ENCODE results near the gene PDE3A. TPM values are rescaled to one million over a fixed set of nuclear protein-coding genes. Genes with fewer than 3 reads are reported as not detected.
"Not testable (repeated sequence)": the region's sequence is repeated elsewhere in the genome, so short reads cannot be mapped to it uniquely, and the experiment has no call there.

PDE3A gene
- total RNA-seq, result under 0.01 TPM in 1 of 2 replicates, not detected in the other

GRCh38 chr12:20368114-20368650 is at the start of gene PDE3A:
Gene PDE3A (plus strand): TSS chr12:20368537. CDS start chr12:20369285, 748 bp downstream.
- Histone ChIP-seq H3K27me3 (ENCODE audit: control insufficient read depth, insufficient read depth, low read length) (peaks cover 10% of the 10 kb centered on the region), H3K4me3 (ENCODE audit: low read depth, low read length) (peak within 1 kb of the TSS; percentile 23), H3K36me3 (ENCODE audit: control insufficient read depth, insufficient read depth, low read length) (no peaks in the 10 kb centered on the region)
- TF ChIP-seq CTCF (IDR thresholded peaks at IDR 0.05; ENCODE audit: insufficient read depth, low read length, severe bottlenecking), result no peak
- peak; percentile 20 for DNase-seq (ENCODE audit: low read depth)
- FAIRE-seq, result no peak

DNA sequence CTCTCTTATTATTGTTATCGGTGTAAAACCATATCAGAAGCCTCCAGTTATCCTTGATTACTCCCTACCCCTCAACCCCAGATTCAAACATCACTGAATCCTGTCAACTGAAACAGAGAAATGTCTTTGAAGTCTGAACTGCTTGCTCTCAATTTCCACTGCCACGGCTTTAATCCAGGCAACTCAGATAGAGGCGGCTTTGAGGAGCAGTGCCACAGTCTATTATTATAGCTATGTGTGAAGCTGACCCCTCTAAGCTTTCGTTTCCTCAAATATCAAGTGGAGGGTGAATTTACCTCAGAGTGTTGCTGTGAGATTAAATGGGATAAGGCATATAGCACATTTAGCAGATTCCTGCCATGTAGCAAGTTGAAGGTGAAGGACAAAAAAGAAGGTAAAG is 49.0 kb upstream of the PDE3A start:
- Histone ChIP-seq H3K27me3 (ENCODE audit: control insufficient read depth, insufficient read depth, low read length) (no peaks in the 10 kb centered on the region), H3K36me3 (ENCODE audit: control insufficient read depth, insufficient read depth, low read length) (no peaks in the 10 kb centered on the region), H3K4me3 (ENCODE audit: low read depth, low read length) (no peak overlapping the region)
- FAIRE-seq (no peak), DNase-seq (ENCODE audit: low read depth) (no peak)
- TF ChIP-seq CTCF (IDR thresholded peaks at IDR 0.05; ENCODE audit: insufficient read depth, low read length, severe bottlenecking), result no peak

DNA sequence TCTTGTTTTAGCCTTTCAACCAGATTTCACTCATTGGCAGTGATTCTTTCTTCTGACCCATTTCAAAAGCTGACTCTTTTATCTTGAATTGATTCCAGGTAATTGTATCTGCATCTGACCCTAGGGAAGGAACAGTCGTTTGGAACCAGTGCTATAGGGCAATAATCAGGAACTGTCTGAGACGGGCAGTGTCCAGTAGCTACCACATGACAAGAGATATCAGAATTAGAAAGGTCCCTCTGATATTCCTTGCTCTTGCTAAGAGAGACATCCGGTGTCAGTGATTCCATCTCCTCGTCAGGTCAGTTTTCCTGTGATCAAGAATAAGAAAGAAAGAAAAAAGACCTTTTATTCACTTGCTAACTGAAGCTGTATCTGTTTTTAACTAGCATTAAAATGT is 47.8 kb upstream of the PDE3A start:
- H3K36me3 ChIP-seq (ENCODE audit: control insufficient read depth, insufficient read depth, low read length), result no peaks in the 10 kb centered on the region
- H3K27me3 ChIP-seq (ENCODE audit: control insufficient read depth, insufficient read depth, low read length), result no peaks in the 10 kb centered on the region
- H3K4me3 ChIP-seq (ENCODE audit: low read depth, low read length), result no peak overlapping the region
- no peak for TF ChIP-seq CTCF (IDR thresholded peaks at IDR 0.05; ENCODE audit: insufficient read depth, low read length, severe bottlenecking)
- FAIRE-seq (no peak), DNase-seq (ENCODE audit: low read depth) (no peak)

DNA sequence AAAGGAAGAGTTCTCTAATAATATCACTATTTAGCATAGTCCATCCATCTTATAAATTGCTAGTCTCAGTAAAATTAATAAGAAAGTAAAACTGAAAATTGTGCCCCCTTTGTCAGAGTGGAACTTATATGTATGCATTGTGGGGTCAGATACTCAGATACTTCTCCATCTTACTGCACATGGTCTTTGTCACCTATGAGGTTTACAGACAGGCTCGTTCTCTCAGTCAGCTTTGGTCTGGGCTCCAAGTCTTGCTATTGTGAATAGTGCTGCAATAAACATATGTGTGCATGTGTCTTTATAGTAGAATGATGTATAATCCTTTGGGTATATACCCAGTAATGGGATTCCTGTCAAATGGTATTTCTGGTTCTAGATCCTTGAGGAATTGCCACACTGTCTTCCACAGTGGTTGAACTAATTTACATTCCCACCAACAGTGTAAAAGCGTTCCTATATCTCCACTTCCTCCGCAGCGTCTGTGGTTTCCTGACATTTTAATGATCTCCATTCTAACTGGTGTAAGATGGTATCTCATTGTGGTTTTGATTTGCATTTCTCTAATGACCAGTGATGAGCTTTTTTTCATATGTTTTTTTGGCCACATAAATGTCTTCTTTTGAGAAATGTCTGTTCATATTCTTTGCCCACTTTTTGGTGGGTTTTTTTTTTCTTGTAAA is 37.4 kb upstream of the PDE3A start:
- not testable (repeated sequence) for H3K36me3 ChIP-seq (ENCODE audit: control insufficient read depth, insufficient read depth, low read length); FAIRE-seq

GRCh38 chr12:20339060-20339459 is 29.3 kb upstream of the PDE3A start:
- no peak for TF ChIP-seq CTCF (IDR thresholded peaks at IDR 0.05; ENCODE audit: insufficient read depth, low read length, severe bottlenecking)
- no peak for FAIRE-seq

More for the DNA sequence above, 37.4 kb upstream of the PDE3A start:
- not testable (repeated sequence) for DNase-seq (ENCODE audit: low read depth); H3K4me3 ChIP-seq (ENCODE audit: low read depth, low read length); H3K27me3 ChIP-seq (ENCODE audit: control insufficient read depth, insufficient read depth, low read length)

GRCh38 chr12:20342111-20342510 is 26.2 kb upstream of the PDE3A start:
- no peaks in the 10 kb centered on the region for H3K27me3 ChIP-seq (ENCODE audit: control insufficient read depth, insufficient read depth, low read length)
- H3K4me3 ChIP-seq (ENCODE audit: low read depth, low read length), result no peak overlapping the region
- DNase-seq (ENCODE audit: low read depth) (no peak), FAIRE-seq (no peak)
- TF ChIP-seq CTCF (IDR thresholded peaks at IDR 0.05; ENCODE audit: insufficient read depth, low read length, severe bottlenecking), result no peak
- H3K36me3 ChIP-seq (ENCODE audit: control insufficient read depth, insufficient read depth, low read length), result no peaks in the 10 kb centered on the region

More at GRCh38 chr12:20339060-20339459, 29.3 kb upstream of the PDE3A start:
- H3K27me3 ChIP-seq (ENCODE audit: control insufficient read depth, insufficient read depth, low read length), result no peaks in the 10 kb centered on the region
- H3K36me3 ChIP-seq (ENCODE audit: control insufficient read depth, insufficient read depth, low read length), result no peaks in the 10 kb centered on the region
- no peak for DNase-seq (ENCODE audit: low read depth)
- no peak overlapping the region for H3K4me3 ChIP-seq (ENCODE audit: low read depth, low read length)

Measured in bronchial epithelial cell (primary cell).